Limb (tissue), 2 donors: ENCODE results near the gene ALG12.

Source experiments
- DNase-seq, 2 donors: peaks; one replicate each; pipeline ENCODE4 v3.0.0-alpha.2; 2016; ENCODE audit errors: extremely low spot score in 2 of 2

Gene ALG12

GRCh38 chr22:49930596-49931412 lies 12.6 kb upstream of the ALG12 start:
- peak in 1 of 2 donors; percentile 42 for DNase-seq

GRCh38 chr22:49929994-49930575 lies 11.8 kb upstream of the ALG12 start:
- peak in 1 of 2 donors; percentile 42 for DNase-seq

- DNase-seq, result peak; percentile 54 to 83
Measured at GRCh38 chr22:49929211-49929979, 11.2 kb upstream of the ALG12 start.

- DNase-seq, result peak in 1 of 2 donors; percentile 47
Measured at GRCh38 chr22:49928555-49929210, 10.4 kb upstream of the ALG12 start.

GRCh38 chr22:49928185-49928495 lies 9.9 kb upstream of the ALG12 start:
- no peak for DNase-seq

- DNase-seq, result no peak
Measured at GRCh38 chr22:49927483-49928184, 9.4 kb upstream of the ALG12 start.

- DNase-seq, result no peak
Measured at GRCh38 chr22:49926916-49927315, 8.7 kb upstream of the ALG12 start.

- DNase-seq, result no peak
Measured at GRCh38 chr22:49925525-49926128, 7.4 kb upstream of the ALG12 start.

- no peak for DNase-seq
Measured at GRCh38 chr22:49924113-49924833, 6.0 kb upstream of the ALG12 start.

GRCh38 chr22:49923445-49923844 lies 5.2 kb upstream of the ALG12 start:
- no peak for DNase-seq

- no peak for DNase-seq
Measured at GRCh38 chr22:49922926-49923325, 4.7 kb upstream of the ALG12 start.

- DNase-seq, result no peak
Measured at GRCh38 chr22:49922484-49922883, 4.2 kb upstream of the ALG12 start.

GRCh38 chr22:49921508-49922278 lies 3.5 kb upstream of the ALG12 start:
- DNase-seq, result no peak

- no peak for DNase-seq
Measured at GRCh38 chr22:49920859-49921258, 2.6 kb upstream of the ALG12 start.

- DNase-seq, result peak in 1 of 2 donors; percentile 46
Measured at GRCh38 chr22:49918911-49919881, 958 bp upstream of the ALG12 start.

- no peak for DNase-seq
Measured at GRCh38 chr22:49916831-49917230, 1.4 kb downstream of the ALG12 start.

GRCh38 chr22:49915610-49916009 lies 2.6 kb downstream of the ALG12 start:
- peak in 1 of 2 donors; percentile 30 for DNase-seq

- no peak for DNase-seq
Measured at GRCh38 chr22:49914256-49914655, 4.0 kb downstream of the ALG12 start.
